ENCODE measurements around the gene TOMM7.
"Not testable (repeated sequence)": the region's sequence is repeated elsewhere in the genome, so short reads cannot be mapped to it uniquely, and the experiment has no call there.

TOMM7 gene

DNA sequence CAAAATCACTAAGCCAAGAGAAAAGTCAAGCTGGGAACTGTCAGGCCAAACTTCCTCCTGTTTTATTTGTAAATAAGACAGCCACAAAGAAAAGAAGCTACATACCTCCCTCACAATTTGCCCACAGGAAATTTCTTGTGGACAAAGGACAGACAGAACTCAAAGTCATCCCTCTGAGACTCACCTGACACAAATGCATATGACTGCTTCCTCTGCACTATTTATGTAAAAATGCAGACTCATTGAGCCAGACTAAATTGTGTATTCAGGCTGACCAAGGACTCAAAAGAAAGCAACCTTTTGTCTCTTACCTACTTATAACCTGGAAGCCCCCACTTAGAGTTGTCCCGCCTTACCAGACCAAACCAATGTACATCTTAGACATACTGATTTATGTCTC lies 11.8 kb downstream of the TOMM7 start:
- FAIRE-seq = no peak
- TF ChIP-seq POLR2A (IDR thresholded peaks at IDR 0.05; ENCODE audit: low read depth, low read length) (no peak), TAF1 (IDR thresholded peaks at IDR 0.05; ENCODE audit: borderline replicate concordance, low read depth, low read length) (no peak), POLR2AphosphoS5 (IDR thresholded peaks at IDR 0.05; ENCODE audit: low read depth, low read length) (no peak)
- DNase-seq (ENCODE audit: insufficient read length) = no peak

DNA sequence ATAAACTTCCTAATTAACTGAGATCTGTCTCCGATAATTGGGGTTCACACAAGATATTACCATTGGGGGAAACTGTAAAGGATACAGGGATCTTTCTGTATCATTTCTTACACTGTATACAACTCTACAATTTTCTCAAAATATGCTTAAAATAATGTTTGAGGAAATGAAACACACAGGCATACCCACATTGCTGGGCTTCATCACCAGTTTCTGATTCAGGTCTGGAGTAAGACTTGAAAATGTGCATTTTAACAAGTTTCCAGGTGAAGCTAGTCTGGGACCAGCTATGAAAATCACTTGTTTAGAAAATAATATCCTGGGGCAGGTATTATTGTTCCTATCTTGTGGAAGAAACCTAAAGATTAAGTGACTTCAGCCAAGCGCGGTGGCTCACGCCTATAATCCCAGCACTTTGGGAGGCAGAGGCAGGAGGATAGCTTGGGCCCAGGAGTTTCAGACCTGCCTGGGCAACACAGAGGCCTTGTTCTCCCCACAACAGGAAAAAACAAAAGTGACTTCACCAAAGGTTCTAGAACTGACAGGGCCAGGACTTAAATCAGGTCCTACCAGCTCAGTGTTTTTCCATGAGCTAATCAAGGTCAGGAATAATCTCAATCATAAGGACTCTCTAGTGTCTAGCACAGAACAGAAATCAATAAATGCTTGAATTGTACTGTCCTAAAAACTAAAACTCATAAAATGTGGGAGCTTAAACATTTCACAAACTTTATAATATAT lies 12.6 kb downstream of the TOMM7 start:
- no peak for DNase-seq (ENCODE audit: insufficient read length)
- TF ChIP-seq POLR2AphosphoS5 (IDR thresholded peaks at IDR 0.05; ENCODE audit: low read depth, low read length) (no peak), TAF1 (IDR thresholded peaks at IDR 0.05; ENCODE audit: borderline replicate concordance, low read depth, low read length) (no peak), POLR2A (IDR thresholded peaks at IDR 0.05; ENCODE audit: low read depth, low read length) (no peak)
- no peak for FAIRE-seq

DNA sequence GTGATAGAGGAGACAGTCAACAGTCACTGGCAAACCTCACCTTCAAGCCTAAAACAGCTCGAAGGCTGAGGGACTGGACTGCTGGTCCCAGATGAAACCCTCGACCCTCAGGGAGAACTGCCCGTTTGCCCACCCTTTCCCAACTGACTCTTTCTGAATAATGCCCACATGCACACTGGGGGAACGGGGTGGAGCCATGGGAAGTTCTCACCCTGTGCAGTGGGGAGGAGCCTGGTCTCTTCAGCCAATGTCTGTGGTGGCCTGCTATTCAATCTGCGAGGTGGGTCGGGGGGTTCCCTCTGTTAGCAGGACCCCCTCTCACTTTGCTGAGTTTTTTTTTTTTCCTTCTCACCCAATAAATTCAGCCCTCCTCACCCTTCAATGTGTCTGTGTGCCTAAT lies 14.5 kb downstream of the TOMM7 start:
- TF ChIP-seq POLR2A (IDR thresholded peaks at IDR 0.05; ENCODE audit: low read depth, low read length) = no peak
- no peak for TF ChIP-seq POLR2AphosphoS5 (IDR thresholded peaks at IDR 0.05; ENCODE audit: low read depth, low read length)
- TF ChIP-seq TAF1 (IDR thresholded peaks at IDR 0.05; ENCODE audit: borderline replicate concordance, low read depth, low read length) = no peak
- FAIRE-seq = no peak
- no peak for DNase-seq (ENCODE audit: insufficient read length)

DNA sequence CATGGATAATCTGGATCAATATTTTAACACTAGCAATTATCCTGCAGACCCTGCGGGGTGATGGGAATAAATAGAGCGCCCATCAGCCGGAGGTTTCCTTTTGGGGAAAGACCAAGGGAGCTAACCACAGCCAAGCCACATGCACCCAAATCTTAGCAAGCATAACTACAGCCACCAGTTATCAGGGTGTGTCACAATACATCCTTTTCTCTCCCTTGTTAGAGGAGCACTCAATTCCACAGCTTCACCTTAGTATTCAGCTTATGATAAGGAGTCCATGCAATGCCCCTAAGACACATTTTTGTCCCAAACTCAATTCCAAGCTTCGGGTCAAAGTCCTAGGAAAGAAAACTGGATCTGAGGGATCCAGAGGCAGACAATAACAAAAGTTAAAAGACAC lies 15.9 kb downstream of the TOMM7 start:
- FAIRE-seq (no peak), DNase-seq (ENCODE audit: insufficient read length) (no peak)
- TF ChIP-seq POLR2A (IDR thresholded peaks at IDR 0.05; ENCODE audit: low read depth, low read length) (no peak), POLR2AphosphoS5 (IDR thresholded peaks at IDR 0.05; ENCODE audit: low read depth, low read length) (no peak), TAF1 (IDR thresholded peaks at IDR 0.05; ENCODE audit: borderline replicate concordance, low read depth, low read length) (no peak)

DNA sequence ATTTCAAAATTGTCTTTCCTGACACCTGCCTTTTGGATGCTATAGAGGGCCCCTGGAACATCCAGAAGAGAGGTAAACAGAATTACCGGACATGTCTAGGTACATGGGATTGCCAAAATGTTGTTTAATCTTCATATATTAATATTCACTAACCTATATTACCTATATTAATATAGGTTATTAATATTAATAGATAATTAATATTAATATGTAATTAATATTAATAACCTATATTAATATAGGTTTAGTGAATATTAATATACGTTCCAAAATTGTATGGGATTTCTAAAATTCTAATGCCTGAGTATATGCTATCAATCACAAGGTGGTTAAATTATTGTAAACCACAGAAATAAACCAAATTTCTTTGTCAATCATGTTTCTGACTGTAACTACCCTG lies 17.4 kb downstream of the TOMM7 start:
- DNase-seq (ENCODE audit: insufficient read length) = no peak
- TF ChIP-seq POLR2AphosphoS5 (IDR thresholded peaks at IDR 0.05; ENCODE audit: low read depth, low read length) (no peak), POLR2A (IDR thresholded peaks at IDR 0.05; ENCODE audit: low read depth, low read length) (no peak), TAF1 (IDR thresholded peaks at IDR 0.05; ENCODE audit: borderline replicate concordance, low read depth, low read length) (no peak)
- FAIRE-seq = no peak

DNA sequence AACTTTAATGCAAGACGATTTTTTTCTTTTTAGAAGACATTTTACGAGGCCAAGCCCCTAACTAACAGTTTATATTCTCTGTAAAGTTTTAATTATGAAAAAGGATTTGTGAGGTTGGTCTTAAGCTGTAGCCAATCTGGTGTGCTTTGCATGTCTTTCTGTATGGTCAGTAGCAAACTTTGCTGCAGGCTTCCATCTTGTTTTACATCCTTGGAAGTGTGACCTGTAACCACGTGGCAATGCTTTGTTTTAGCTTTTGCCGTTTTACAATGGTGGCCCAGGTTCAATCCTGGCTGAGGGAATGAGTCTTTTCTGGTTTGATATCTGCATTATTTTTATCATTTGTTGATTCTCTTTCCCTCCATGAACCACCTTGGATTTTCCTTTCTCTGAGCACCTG lies 19.8 kb downstream of the TOMM7 start:
- not testable (repeated sequence) for DNase-seq (ENCODE audit: insufficient read length); FAIRE-seq

DNA sequence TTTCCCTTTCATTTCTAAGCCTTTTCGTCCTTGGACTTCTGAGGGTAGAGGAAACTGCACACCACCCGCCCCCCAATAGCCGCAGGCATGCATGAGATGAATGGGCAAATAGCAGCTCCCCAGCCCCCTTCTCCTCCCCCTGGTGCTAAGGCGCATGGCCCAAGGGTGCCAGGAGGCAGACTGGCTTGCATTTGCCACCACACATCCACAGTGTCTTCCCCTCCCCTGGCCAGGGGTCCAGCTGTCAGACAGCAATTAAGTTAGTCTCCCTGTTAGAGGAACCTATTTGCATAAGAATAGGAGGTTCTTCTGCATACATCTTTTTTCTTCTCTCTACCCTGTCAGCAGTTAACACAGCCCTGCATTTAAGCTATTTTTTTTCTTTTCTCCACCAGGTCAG lies 20.2 kb downstream of the TOMM7 start:
- no peak for FAIRE-seq
- TF ChIP-seq TAF1 (IDR thresholded peaks at IDR 0.05; ENCODE audit: borderline replicate concordance, low read depth, low read length) = no peak
- TF ChIP-seq POLR2A (IDR thresholded peaks at IDR 0.05; ENCODE audit: low read depth, low read length) = no peak
- no peak for TF ChIP-seq POLR2AphosphoS5 (IDR thresholded peaks at IDR 0.05; ENCODE audit: low read depth, low read length)

DNA sequence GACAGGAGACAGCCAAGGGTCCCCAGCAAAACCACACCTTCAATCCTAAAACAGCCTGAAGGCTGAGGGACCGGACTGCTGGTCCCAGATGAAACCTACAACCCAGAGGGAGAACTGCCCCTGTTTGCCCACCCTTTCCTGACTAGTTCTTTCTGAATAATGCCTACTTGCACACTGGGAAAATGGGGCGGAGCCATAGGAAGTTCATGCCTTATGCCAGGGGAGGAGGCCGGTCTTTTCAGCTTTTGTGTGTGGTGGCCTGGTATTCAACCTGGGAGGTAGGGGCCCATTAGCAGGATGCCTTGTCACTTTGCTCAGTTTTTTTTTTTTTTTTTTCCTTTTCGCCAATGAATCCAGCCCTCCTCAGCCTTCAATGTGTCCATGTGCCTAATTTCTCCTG lies 20.7 kb downstream of the TOMM7 start:
- DNase-seq (ENCODE audit: insufficient read length) (no peak), FAIRE-seq (no peak)

More for the DNA sequence above, 20.2 kb downstream of the TOMM7 start:
- DNase-seq (ENCODE audit: insufficient read length) = no peak

DNA sequence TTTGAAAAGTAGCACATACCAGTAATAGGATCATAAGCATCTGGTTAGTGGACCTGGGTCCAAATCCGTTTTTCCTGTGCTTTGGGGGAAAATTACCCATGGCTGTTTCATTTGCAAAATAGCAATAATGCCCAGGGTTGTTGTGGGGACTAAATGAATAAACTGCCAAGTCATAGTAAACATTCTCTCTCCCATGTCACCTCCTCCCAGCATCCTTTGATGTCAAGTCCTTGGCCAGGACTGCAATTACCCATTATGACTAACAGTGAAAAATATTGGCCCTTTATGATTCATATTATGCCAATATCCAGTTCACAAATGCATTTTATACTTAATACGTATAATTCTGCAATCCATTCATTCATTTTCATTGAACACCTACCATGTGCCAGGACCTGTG lies 23.0 kb downstream of the TOMM7 start:
- FAIRE-seq = no peak
- DNase-seq (ENCODE audit: insufficient read length) = no peak
- no peak for TF ChIP-seq POLR2A (IDR thresholded peaks at IDR 0.05; ENCODE audit: low read depth, low read length)
- no peak for TF ChIP-seq POLR2AphosphoS5 (IDR thresholded peaks at IDR 0.05; ENCODE audit: low read depth, low read length)
- no peak for TF ChIP-seq TAF1 (IDR thresholded peaks at IDR 0.05; ENCODE audit: borderline replicate concordance, low read depth, low read length)

More for the DNA sequence above, 20.7 kb downstream of the TOMM7 start:
- no peak for TF ChIP-seq POLR2A (IDR thresholded peaks at IDR 0.05; ENCODE audit: low read depth, low read length)
- TF ChIP-seq TAF1 (IDR thresholded peaks at IDR 0.05; ENCODE audit: borderline replicate concordance, low read depth, low read length) = no peak
- TF ChIP-seq POLR2AphosphoS5 (IDR thresholded peaks at IDR 0.05; ENCODE audit: low read depth, low read length) = no peak

DNA sequence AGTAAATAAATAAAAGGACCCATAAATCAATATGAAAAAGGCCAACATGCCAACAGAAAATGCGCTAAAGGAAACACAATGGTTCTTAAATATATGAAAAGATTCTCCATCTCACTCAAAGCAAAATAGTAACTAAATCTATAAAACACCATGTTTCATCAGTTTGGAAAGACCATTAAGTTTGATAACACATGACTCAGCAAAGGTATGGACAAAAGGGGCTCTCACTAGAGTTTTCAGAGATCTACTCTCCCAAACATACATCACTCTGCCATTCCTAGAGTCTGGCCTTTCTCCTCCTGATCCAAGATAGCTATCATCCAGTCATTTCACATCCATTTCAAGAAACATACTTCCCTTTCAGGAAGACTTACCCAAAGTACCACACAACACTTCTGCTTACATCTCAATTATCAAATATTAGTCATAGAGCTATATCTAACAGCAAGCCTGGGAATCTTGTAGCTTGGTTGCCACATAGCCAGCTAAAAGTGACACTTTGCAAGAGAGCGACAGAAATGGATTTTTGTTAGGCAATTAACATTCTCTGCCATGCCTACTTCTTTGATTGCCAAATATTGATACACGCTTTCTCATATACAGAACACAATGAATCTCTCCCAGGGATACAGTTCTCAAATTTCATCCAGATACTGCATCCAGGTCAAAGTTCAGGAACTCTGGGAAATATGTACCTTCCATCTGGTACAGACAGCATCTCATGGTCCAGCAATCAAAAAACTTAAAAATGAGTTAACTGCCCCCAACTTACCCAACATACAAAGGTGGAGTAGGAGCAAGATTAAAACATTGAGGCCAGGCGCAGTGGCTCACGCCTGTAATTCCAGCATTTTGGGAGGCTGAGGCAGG lies 28.8 kb downstream of the TOMM7 start:
- TF ChIP-seq POLR2AphosphoS5 (IDR thresholded peaks at IDR 0.05; ENCODE audit: low read depth, low read length) (no peak), TAF1 (IDR thresholded peaks at IDR 0.05; ENCODE audit: borderline replicate concordance, low read depth, low read length) (no peak), POLR2A (IDR thresholded peaks at IDR 0.05; ENCODE audit: low read depth, low read length) (no peak)
- DNase-seq (ENCODE audit: insufficient read length) = no peak
- no peak for FAIRE-seq

DNA sequence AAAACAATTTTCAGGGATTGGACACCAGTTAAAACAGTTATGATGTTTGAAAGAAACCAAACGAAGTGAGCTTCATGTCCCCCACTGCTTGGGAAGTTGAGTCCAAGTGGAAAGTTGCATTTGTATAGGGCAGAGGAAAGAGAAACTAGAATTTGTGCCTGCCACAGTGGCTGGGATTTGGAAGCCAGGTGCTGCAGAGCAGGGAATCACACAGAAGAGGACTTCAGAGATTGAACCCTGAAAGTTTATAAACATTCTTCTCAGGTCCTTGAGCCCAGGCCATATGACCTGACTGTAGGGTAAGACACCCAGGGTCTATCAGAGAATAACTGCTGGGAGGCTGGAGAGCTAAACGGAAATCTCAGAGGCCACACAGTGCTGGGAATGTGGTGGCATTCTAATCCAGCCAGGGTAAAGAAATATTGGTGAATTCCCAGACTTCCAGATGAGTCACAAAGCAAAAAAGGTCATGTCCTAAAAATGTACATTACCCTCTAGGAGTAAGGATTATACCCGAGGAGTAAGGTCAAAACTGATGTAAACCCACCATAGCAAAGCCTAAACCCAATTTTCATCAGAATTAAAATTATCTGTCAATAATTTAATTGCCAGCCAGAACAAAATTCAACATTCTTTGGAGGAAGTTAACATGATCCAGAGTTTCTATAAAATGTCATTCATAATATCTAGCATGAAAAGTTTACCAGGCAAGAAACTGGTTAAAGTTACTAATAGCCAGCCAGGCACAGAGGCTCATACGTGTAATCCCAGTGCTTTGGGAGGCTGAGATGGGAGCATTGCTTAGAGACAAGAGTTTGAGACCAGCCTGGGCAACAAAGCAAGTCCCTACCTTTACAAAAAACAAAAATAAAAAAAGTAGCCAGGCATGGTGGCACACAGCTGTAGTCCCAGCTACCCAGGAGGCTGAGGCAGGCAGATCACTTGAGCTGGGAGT lies 31.2 kb downstream of the TOMM7 start:
- DNase-seq (ENCODE audit: insufficient read length) (no peak), FAIRE-seq (no peak)
- TF ChIP-seq POLR2A (IDR thresholded peaks at IDR 0.05; ENCODE audit: low read depth, low read length) = no peak
- no peak for TF ChIP-seq TAF1 (IDR thresholded peaks at IDR 0.05; ENCODE audit: borderline replicate concordance, low read depth, low read length)
- TF ChIP-seq POLR2AphosphoS5 (IDR thresholded peaks at IDR 0.05; ENCODE audit: low read depth, low read length) = no peak

DNA sequence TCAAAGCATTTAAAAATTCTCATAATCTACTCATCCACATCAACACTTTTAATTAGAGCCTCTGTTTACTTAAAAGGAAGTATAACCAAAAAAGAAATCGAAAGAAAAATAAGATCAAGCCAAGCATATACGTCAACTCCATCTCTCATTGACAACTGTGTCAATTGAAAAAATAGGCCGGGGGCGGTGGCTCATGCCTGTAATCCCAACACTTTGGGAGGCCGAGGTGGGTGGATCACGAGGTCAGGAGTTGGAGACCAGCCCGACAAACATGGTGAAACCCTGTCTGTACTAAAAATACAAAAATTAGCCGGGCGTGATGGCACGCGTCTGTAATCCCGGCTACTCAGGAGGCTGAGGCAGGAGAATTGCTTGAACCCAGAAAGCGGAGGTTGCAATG lies 32.0 kb downstream of the TOMM7 start:
- not testable (repeated sequence) for FAIRE-seq; DNase-seq (ENCODE audit: insufficient read length)
